HG03521 (cell line): Measurements from ENCODE around the gene NDUFAF8.

Source experiments
- ATAC-seq: cut with Tn5 transposase; IDR thresholded peaks from one replicate; pipeline ENCODE4 v1.9.1; 2021; ENCODE audit warnings: mild to moderate bottlenecking, moderate library complexity; ENCODE audit not compliant: unreplicated experiment

The NDUFAF8 gene

DNA sequence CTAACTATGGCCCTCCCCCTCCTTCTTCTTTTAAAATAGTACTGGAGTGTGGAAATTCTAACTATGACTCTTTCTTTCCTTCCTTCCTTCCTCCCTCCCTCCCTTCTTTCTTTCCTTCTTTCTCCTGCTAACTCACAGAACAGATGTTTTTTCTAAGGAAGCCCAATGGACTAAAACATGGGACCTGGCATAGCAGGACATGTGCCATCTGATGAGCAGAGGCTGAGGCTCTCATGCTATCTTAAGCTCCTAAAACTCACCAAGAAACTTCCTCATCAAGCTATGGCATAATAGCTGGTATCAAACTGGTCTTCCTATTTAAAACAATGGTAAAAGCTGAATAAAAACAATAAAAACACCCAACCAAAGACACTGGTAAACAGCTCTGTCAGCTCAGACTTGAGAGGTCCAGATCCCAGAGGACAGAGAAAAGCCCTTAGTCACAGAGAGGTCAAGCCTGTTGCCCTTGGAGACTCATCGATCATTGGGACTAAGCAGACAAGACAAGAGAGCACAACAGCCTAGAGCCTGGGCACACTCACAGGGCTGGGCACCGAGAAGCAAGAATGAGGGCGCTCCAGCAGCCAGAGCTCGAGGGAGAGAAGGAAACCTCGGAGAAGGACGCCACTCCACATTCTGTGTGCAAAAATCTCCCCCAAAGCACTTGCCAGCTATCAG is 28.4 kb downstream of the NDUFAF8 start:
- no peak for ATAC-seq

DNA sequence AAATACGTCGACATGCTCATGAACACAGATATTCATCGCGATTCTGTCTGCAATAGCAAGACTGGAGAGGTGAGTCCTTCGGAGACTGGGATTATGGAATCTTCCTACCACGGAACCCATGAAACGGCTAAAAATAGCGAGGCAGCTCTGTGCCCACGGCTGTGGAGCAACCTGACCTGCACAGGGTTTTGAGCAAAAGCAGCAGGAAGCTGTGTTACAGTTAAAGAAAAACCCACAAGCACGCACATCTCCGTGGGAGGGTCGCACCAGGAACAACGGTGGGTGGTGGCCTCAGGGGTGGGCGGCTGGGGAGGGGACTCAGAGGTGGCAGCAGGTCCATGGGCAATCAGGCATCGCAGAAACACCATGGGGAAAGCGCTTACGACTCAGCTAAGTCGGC is 31.2 kb downstream of the NDUFAF8 start:
- ATAC-seq = no peak

DNA sequence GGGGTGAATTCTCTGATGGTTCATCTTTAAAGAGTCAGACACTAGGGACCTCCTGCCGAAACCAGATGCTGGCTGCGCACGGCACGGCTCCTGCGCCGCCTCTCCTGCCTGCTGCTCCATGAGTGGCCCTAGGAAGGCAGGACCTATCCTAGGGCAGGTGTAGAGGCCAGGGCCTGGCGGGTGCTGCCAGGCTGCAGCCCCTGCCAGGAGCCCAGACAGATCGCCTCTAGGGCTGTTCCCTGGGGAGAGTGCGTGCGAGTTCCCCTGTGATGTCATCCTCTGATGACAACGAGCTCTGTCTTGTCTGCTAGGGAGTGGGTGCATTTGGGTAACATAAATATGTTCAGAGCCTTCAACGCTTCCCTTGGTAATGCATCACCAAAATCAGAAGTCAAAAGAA is 32.1 kb downstream of the NDUFAF8 start:
- ATAC-seq = no peak

- ATAC-seq = no peak
Observed at GRCh38 chr17:81272616-81273015, 33.5 kb downstream of the NDUFAF8 start.

- ATAC-seq = no peak
Observed at GRCh38 chr17:81273698-81274470, 34.8 kb downstream of the NDUFAF8 start.

DNA sequence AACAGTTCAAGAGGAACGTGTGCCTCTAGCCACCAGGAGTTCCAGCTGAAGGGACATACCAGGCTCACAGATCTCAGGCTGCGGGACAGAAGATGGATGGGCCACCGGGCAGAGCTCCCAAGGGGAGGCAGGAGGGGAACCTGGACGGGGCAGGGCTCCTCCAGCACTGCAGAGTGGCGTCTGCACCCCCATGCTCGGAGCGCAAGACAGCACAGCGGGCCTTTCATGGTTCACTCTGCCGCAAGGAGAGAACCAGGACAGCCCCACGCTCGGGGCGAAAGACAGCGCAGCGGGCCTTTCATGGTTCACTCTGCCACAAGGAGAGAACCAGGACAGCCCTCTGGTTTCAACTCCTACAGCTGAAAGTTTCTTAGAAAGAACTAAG is 35.3 kb downstream of the NDUFAF8 start:
- ATAC-seq = no peak

GRCh38 chr17:81276781-81277180 is 37.7 kb downstream of the NDUFAF8 start:
- ATAC-seq = no peak

- ATAC-seq = no peak
Observed at GRCh38 chr17:81277421-81277820, 38.3 kb downstream of the NDUFAF8 start.

- ATAC-seq = no peak
Observed at GRCh38 chr17:81277946-81278693, 39.0 kb downstream of the NDUFAF8 start.

DNA sequence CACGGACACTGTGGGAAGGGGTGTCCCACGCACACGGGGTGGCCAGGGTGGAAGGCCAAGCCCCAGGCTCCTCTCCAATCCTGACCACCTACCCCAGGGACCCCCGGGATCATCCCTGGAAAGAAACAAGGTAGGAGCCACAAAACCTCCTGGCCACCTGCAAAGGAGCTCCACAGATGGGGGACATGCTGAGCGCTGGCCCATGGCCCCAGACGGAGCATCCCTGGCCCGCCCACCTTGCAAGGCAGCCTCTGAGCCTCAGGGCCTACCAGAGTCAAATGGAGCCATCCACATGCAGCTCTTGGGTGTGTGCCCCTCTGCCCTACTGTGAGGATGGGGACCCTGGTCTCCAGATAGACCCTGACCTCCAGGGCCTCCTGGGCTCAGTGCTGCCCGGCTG is 39.7 kb downstream of the NDUFAF8 start:
- ATAC-seq = no peak

GRCh38 chr17:81279278-81280275 is 40.5 kb downstream of the NDUFAF8 start:
- ATAC-seq = no peak

DNA sequence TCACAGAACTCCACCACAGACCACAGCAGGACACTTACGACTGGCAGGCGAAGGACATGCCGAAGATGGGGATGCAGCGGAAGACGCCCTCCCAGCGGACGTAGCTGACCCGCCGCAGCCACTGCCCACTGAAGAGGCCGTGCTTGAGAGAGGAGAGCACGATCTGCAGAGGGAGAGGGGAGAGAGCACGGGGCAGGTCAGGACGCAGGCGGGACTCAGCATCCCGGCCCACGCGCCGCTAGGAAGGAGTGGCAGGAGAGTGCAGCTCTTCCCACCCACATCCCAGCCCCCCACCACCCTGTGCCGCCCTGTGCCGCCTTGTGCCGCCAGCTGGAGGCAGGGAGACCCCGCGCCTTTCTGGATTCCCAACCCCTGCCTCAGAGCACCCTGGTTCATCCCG is 41.5 kb downstream of the NDUFAF8 start:
- no peak for ATAC-seq

DNA sequence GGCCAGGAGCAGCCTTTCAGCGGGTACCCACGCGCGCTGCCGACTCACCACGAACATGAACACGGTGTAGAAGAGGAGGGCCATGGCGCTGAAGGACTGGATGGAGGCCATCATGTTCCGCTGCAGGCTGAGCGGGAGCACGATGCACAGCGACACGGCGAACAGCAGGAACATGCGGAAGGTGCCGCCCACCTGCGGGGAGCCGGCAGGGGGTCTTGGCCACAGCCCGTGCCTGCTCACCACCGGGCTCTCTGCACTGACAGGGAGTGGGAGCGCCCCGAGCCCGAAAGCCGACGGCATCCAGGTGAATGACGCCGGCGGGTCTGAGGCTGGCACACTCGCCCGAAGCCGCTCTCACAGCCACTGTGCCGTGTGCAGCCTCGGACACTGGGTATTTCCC is 43.0 kb downstream of the NDUFAF8 start:
- no peak for ATAC-seq

DNA sequence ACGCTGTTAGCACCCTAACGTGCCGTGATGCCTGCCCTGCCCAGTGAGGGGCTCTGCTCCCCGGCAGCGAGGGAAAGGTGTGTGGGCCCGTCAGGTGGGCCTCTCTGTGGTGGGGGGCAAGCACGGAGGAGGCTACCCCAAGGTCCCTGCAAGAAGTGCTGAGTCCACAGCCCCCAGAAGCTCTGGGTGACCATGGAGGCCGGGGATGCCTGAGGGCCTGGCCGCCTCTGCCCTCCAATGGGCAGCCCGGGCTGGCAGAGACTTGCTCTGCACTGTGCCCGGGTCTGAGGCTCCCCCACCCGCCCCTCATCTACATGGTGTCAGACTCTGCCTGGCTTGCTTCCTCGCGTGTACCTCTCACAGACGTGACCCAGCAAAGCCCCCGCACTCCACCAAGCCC is 43.8 kb downstream of the NDUFAF8 start:
- ATAC-seq = no peak

DNA sequence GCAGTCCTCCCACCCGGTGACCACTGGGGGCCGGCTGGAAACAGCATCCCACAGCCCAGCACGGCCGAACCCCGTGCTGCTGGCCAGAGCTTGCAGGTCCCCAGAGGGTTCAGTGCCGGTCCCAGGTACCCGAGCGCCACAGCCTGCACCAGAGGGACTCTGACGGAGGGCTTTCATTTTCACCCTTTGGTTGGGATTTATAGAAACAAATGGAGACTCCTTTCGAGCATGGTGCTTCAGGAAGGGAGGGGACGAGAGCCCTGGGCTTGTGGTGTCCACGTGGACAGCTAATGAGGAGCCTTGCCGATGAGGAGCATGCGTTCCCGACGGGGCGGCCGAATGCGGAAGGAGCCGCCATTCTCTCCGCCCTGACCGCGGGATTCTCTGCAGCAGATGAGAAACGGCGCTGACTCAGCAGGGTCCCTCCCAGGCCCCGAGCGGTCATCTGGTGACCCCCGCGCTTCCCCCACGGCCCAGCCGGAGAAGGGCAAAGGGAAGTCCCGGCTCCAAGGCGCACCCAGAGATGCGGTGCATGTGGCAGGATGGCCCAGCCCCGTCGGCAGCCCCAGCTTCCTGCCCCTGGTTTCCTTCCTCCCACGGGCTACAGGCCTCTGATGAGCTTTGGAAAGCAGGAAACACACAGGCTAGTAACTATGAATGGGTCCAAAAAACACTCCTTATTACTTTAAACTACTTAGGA is 46.2 kb downstream of the NDUFAF8 start:
- no peak for ATAC-seq

- ATAC-seq = no peak
Observed at GRCh38 chr17:81285894-81286293, 46.8 kb downstream of the NDUFAF8 start.

DNA sequence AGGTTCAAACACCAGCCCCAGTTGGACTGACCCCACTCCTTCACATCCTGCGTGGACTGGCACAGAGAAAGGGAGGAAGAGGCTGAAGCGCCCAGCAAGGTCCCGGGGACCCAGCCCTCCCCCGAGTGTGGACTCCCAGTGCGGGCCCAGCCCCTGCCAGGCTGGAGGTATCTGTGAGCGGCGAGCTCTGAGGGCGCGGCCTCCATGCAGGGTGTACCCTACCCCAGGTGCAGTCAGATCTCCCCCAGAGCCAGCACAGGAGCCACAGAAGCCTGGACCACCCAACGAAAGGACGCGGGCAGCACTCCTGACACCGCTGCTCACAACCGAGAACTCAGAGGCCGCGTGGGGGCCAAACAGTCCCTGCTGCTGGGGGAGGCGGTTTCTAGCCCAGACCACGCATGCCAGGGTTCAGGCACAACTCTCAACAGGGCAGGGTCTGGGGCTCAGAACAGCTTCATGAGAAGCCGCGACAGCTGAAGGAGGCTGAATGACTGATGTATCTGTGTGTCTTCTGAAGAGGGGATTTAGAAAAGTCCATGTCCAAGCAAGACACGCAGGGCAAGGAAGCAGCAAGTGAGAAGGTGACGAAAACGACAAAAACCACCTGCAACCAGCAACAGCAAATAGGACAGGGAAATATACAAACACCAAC is 47.5 kb downstream of the NDUFAF8 start:
- no peak for ATAC-seq

DNA sequence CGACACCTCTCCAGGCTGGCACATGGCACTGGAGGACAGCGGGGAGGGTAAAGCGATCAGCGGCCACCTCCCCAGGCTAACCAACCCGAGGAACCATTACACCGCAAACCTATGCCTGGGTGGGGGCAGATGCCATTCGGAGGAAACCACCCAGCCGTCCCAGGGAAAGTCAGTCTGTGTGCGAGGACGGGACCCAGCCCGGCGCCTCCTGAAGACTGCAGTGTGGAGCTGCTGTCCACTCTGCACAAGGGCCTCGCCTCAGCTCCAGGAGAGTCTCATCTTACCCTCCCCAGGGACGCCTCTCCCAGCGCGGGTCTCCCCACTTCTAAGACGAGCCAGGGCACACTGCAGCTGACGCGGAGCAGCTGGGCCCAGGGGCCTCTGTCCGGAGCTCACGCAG is 48.0 kb downstream of the NDUFAF8 start:
- no peak for ATAC-seq

GRCh38 chr17:81287741-81288430 is 48.8 kb downstream of the NDUFAF8 start:
- ATAC-seq = no peak
